ENCODE data around the gene OSBPL6.

OSBPL6 gene

DNA sequence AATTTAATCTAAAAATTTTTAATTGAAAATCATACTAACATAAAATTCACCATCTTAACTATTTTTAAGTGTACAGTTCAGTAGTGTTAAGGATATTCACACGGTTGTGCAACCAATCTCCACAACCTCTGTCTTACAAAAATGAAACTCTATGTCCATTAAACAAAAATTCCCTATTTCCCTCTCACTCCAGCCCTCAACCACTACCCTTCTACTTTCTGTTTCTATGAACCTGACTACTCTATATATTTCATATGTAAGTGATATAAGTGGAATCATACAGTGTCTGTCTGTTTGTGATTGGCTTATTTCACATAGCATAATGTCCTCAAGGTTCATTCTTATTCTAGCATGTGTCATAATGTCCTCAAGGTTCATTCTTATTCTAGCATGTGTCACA is 34.3 kb upstream of the OSBPL6 start:
- no peak for ATAC-seq
- TF ChIP-seq TOX (CRISPR knock-in tag; IDR thresholded peaks at IDR 0.05; ENCODE audit: borderline replicate concordance) (no peak), TCF4 (CRISPR knock-in tag; IDR thresholded peaks at IDR 0.05; ENCODE audit: borderline replicate concordance) (no peak), ISL1 (CRISPR knock-in tag; IDR thresholded peaks at IDR 0.05) (no peak), ZC3H10 (CRISPR knock-in tag; IDR thresholded peaks at IDR 0.05) (no peak), ZNF565 (CRISPR knock-in tag; conservative IDR thresholded peaks at IDR 0.05; ENCODE audit: low read depth) (no peak), BACH2 (CRISPR knock-in tag; IDR thresholded peaks at IDR 0.05; ENCODE audit: borderline replicate concordance) (no peak), PPARA (CRISPR knock-in tag; IDR thresholded peaks at IDR 0.05; ENCODE audit: borderline replicate concordance) (no peak), GLIS3 (CRISPR knock-in tag; IDR thresholded peaks at IDR 0.05) (no peak), ARNTL (CRISPR knock-in tag; IDR thresholded peaks at IDR 0.05; ENCODE audit: borderline replicate concordance, low read depth) (no peak)
- TF ChIP-seq, protein P1, sequence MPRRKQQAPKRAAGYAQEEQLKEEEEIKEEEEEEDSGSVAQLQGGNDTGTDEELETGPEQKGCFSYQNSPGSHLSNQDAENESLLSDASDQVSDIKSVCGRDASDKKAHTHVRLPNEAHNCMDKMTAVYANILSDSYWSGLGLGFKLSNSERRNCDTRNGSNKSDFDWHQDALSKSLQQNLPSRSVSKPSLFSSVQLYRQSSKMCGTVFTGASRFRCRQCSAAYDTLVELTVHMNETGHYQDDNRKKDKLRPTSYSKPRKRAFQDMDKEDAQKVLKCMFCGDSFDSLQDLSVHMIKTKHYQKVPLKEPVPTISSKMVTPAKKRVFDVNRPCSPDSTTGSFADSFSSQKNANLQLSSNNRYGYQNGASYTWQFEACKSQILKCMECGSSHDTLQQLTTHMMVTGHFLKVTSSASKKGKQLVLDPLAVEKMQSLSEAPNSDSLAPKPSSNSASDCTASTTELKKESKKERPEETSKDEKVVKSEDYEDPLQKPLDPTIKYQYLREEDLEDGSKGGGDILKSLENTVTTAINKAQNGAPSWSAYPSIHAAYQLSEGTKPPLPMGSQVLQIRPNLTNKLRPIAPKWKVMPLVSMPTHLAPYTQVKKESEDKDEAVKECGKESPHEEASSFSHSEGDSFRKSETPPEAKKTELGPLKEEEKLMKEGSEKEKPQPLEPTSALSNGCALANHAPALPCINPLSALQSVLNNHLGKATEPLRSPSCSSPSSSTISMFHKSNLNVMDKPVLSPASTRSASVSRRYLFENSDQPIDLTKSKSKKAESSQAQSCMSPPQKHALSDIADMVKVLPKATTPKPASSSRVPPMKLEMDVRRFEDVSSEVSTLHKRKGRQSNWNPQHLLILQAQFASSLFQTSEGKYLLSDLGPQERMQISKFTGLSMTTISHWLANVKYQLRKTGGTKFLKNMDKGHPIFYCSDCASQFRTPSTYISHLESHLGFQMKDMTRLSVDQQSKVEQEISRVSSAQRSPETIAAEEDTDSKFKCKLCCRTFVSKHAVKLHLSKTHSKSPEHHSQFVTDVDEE (CRISPR knock-in tag; IDR thresholded peaks at IDR 0.05): no peak
- TF ChIP-seq, protein P2, sequence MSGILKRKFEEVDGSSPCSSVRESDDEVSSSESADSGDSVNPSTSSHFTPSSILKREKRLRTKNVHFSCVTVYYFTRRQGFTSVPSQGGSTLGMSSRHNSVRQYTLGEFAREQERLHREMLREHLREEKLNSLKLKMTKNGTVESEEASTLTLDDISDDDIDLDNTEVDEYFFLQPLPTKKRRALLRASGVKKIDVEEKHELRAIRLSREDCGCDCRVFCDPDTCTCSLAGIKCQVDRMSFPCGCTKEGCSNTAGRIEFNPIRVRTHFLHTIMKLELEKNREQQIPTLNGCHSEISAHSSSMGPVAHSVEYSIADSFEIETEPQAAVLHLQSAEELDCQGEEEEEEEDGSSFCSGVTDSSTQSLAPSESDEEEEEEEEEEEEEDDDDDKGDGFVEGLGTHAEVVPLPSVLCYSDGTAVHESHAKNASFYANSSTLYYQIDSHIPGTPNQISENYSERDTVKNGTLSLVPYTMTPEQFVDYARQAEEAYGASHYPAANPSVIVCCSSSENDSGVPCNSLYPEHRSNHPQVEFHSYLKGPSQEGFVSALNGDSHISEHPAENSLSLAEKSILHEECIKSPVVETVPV (CRISPR knock-in tag; IDR thresholded peaks at IDR 0.05): no peak
- TF ChIP-seq, protein P3, sequence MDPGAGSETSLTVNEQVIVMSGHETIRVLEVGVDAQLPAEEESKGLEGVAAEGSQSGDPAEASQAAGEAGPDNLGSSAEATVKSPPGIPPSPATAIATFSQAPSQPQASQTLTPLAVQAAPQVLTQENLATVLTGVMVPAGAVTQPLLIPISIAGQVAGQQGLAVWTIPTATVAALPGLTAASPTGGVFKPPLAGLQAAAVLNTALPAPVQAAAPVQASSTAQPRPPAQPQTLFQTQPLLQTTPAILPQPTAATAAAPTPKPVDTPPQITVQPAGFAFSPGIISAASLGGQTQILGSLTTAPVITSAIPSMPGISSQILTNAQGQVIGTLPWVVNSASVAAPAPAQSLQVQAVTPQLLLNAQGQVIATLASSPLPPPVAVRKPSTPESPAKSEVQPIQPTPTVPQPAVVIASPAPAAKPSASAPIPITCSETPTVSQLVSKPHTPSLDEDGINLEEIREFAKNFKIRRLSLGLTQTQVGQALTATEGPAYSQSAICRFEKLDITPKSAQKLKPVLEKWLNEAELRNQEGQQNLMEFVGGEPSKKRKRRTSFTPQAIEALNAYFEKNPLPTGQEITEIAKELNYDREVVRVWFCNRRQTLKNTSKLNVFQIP (CRISPR knock-in tag; IDR thresholded peaks at IDR 0.05; ENCODE audit: borderline replicate concordance, low read depth): no peak
- TF ChIP-seq, protein P4, sequence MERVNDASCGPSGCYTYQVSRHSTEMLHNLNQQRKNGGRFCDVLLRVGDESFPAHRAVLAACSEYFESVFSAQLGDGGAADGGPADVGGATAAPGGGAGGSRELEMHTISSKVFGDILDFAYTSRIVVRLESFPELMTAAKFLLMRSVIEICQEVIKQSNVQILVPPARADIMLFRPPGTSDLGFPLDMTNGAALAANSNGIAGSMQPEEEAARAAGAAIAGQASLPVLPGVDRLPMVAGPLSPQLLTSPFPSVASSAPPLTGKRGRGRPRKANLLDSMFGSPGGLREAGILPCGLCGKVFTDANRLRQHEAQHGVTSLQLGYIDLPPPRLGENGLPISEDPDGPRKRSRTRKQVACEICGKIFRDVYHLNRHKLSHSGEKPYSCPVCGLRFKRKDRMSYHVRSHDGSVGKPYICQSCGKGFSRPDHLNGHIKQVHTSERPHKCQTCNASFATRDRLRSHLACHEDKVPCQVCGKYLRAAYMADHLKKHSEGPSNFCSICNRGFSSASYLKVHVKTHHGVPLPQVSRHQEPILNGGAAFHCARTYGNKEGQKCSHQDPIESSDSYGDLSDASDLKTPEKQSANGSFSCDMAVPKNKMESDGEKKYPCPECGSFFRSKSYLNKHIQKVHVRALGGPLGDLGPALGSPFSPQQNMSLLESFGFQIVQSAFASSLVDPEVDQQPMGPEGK (CRISPR knock-in tag; IDR thresholded peaks at IDR 0.05; ENCODE audit: borderline replicate concordance): no peak

DNA sequence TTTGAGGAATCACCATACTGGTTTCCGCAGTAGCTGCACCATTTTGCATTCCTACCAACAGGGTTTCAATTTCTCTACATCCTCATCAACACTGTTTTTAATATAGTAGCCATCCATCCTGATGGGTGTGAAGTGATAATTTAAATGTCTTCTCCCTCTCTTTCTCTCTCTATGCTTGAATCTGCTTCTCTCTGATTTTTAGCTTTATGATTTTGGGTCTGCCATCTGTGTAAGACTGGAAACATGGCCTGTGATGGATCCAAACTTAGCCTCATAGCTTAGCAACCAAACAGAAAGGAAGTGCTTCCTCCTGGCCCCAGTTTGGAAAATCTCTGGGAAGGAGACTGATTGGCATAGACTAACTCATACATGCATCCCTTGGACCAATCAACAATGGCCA is 33.7 kb upstream of the OSBPL6 start:
- no peak for ATAC-seq
- no peak for TF ChIP-seq CSDC2 (CRISPR knock-in tag; IDR thresholded peaks at IDR 0.05)
- TF ChIP-seq PPARA (CRISPR knock-in tag; IDR thresholded peaks at IDR 0.05; ENCODE audit: borderline replicate concordance): no peak
- no peak for TF ChIP-seq BACH2 (CRISPR knock-in tag; IDR thresholded peaks at IDR 0.05; ENCODE audit: borderline replicate concordance)
- TF ChIP-seq ARNTL (CRISPR knock-in tag; IDR thresholded peaks at IDR 0.05; ENCODE audit: borderline replicate concordance, low read depth): no peak
- TF ChIP-seq, protein P3 (CRISPR knock-in tag; IDR thresholded peaks at IDR 0.05; ENCODE audit: borderline replicate concordance, low read depth): no peak
- TF ChIP-seq ZFP3 (CRISPR knock-in tag; IDR thresholded peaks at IDR 0.05): no peak
- no peak for TF ChIP-seq ZNF70 (CRISPR knock-in tag; IDR thresholded peaks at IDR 0.05)
- TF ChIP-seq ISL1 (CRISPR knock-in tag; IDR thresholded peaks at IDR 0.05): no peak
- TF ChIP-seq ESRRG (CRISPR knock-in tag; IDR thresholded peaks at IDR 0.05): no peak
- no peak for TF ChIP-seq ZNF8 (CRISPR knock-in tag; IDR thresholded peaks at IDR 0.05)
- no peak for TF ChIP-seq ZNF565 (CRISPR knock-in tag; conservative IDR thresholded peaks at IDR 0.05; ENCODE audit: low read depth)
- no peak for TF ChIP-seq ZC3H10 (CRISPR knock-in tag; IDR thresholded peaks at IDR 0.05)
- no peak for TF ChIP-seq GLIS3 (CRISPR knock-in tag; IDR thresholded peaks at IDR 0.05)
- TF ChIP-seq, protein P2 (CRISPR knock-in tag; IDR thresholded peaks at IDR 0.05): no peak
- no peak for TF ChIP-seq ZFP30 (CRISPR knock-in tag; IDR thresholded peaks at IDR 0.05)
